Transverse colon (tissue), 4 donors: ENCODE results near the gene EYS.

Source experiments
- EP300 ChIP-seq: sonication (generic); formaldehyde crosslinking; IDR thresholded peaks from one replicate; pipeline ENCODE4 v1.6.1; 2017; ENCODE audit warnings: antibody characterized with exemption, low read depth
- POLR2A ChIP-seq: fragments of 450-650 bp; IDR thresholded peaks from one replicate; pipeline ENCODE4 v1.6.1; 2016; ENCODE audit warnings: antibody characterized with exemption, mild to moderate bottlenecking, moderate library complexity
- POLR2AphosphoS5 ChIP-seq, 3 donors: sonication (generic); formaldehyde crosslinking; IDR thresholded peaks; one replicate each; pipeline ENCODE4 v1.6.1; 2016; ENCODE audit warnings: antibody characterized with exemption in 3 of 3
- TF ChIP-seq, protein P1 (sequence below), 5 experiments: fragments of 200-600 bp in 3 of 5; fragments of 450-650 bp in 2 of 5; sonication (generic) in 3 of 5; IDR thresholded peaks; 1 replicate in 2 of 5; 2 replicates in 3 of 5; pipeline ENCODE4 v1.5.1; 2016 to 2017; ENCODE audit warnings: antibody characterized with exemption in 5 of 5, inconsistent platforms in 3 of 5, mild to moderate bottlenecking in 2 of 5, moderate library complexity in 1 of 5

DNA sequence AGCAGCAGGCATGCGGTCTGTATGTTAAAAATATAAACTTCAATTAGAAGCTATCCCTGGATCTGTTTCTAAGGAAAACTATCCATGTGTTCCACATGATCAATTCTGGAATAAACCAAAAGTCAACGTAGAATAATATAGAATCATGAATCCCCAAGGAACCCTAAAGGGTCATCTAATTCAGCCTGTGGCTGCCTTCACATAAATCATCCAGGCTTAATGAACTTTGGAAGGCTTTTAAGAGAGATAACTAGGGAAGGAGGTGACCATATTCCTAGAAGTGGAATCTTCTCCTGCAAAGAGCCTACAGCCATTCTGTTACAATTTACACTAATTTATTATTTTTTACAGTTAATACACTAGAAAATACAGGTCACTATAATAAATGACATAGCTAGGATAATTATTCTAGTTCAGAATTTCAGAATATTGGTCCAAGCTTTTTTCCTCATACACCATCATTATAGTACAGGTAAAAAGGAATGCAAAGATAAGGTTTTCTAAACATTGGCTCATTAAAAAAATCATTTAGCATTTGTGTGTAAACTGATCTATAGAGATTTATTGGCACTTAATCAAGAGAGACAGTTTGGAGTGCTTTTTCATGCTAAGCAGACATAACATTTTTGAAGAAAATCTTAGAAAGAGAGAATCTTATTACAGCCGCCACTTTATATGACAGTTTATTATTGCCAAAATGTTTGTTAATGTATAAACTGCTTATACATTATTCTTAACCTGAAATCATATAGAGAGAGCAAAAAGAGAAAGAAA lies 1220.3 kb downstream of the EYS start:
- TF ChIP-seq, protein P1, sequence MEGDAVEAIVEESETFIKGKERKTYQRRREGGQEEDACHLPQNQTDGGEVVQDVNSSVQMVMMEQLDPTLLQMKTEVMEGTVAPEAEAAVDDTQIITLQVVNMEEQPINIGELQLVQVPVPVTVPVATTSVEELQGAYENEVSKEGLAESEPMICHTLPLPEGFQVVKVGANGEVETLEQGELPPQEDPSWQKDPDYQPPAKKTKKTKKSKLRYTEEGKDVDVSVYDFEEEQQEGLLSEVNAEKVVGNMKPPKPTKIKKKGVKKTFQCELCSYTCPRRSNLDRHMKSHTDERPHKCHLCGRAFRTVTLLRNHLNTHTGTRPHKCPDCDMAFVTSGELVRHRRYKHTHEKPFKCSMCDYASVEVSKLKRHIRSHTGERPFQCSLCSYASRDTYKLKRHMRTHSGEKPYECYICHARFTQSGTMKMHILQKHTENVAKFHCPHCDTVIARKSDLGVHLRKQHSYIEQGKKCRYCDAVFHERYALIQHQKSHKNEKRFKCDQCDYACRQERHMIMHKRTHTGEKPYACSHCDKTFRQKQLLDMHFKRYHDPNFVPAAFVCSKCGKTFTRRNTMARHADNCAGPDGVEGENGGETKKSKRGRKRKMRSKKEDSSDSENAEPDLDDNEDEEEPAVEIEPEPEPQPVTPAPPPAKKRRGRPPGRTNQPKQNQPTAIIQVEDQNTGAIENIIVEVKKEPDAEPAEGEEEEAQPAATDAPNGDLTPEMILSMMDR (IDR thresholded peaks at IDR 0.05) = no peak
- no peak for TF ChIP-seq POLR2A
- TF ChIP-seq EP300 = no peak
- TF ChIP-seq POLR2AphosphoS5 (IDR thresholded peaks at IDR 0.05) = no peak
